GM18499 (cell line): Measurements from ENCODE around the gene C16orf82.

Experiments
- ATAC-seq: cut with Tn5 transposase; IDR thresholded peaks from one replicate; pipeline ENCODE4 v1.9.1; 2021; ENCODE audit warnings: moderate number of reproducible peaks; ENCODE audit not compliant: insufficient read depth, unreplicated experiment

C16orf82 gene

GRCh38 chr16:27118526-27118925 lies 51.8 kb downstream of the C16orf82 start:
- ATAC-seq: no peak
